Liver (tissue), 1 donor: ENCODE results near the gene FAM149B1.

Experiments used
- FOXA1 ChIP-seq: IDR thresholded peaks from 2 replicates; pipeline ENCODE4 v1.6.1; 2016; ENCODE audit warnings: antibody characterized with exemption
- ZBTB33 ChIP-seq: IDR thresholded peaks from 2 replicates; pipeline ENCODE4 v1.6.1; 2016; ENCODE audit warnings: antibody characterized with exemption

GRCh38 chr10:73219384-73219783, 51.5 kb downstream of the FAM149B1 start:
- no peak for TF ChIP-seq FOXA1
- TF ChIP-seq ZBTB33 = no peak
